Renal cortex interstitium (tissue), 11 donors: ENCODE measurements around the gene RNF222. TPM values are rescaled to one million over a fixed set of nuclear protein-coding genes. Genes with fewer than 3 reads are reported as not detected.
A peak's percentile ranks its signal among the peaks of the same experiment; 100 is the strongest.
"Not testable (repeated sequence)": the region's sequence is repeated elsewhere in the genome, so short reads cannot be mapped to it uniquely, and the experiment has no call there.

Experiments
- DNase-seq, 11 donors: peaks; one replicate each; pipeline ENCODE4 v3.0.0-alpha.2; 2013; ENCODE audit warnings: low read depth in 9 of 11, low spot score in 4 of 11; ENCODE audit errors: extremely low read depth in 1 of 11
- polyA plus RNA-seq, 3 donors: library from polyadenylated mRNA; unstranded; fragments of 120-200 nt; gene quantifications; one replicate each; pipeline ENCODE4 v1.2.1, GENCODE V29; 2013; ENCODE audit not compliant: insufficient read length in 3 of 3

The RNF222 gene
- polyA plus RNA-seq, 3 donors, result 0.07 to 0.20 TPM; not detected in 1

DNA sequence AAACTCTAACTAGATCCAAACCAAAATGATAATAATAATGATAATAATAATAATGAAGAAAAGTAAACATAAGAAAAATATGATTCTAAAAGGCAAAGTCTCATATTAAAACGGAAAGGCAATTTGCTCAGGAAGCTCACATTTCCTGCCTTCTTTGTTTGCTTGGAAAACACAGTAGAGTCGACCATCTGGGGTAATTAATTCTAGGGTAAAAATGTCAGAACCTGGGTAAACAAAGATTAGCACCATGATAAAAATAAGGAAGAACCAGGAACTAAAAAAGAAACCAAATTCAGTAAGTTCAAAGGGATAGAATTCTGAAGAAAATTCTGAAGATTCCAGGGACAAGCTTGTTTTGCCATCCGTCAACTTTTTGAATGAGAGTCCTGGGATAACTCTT, 37.4 kb downstream of the RNF222 start:
- DNase-seq, result no peak

DNA sequence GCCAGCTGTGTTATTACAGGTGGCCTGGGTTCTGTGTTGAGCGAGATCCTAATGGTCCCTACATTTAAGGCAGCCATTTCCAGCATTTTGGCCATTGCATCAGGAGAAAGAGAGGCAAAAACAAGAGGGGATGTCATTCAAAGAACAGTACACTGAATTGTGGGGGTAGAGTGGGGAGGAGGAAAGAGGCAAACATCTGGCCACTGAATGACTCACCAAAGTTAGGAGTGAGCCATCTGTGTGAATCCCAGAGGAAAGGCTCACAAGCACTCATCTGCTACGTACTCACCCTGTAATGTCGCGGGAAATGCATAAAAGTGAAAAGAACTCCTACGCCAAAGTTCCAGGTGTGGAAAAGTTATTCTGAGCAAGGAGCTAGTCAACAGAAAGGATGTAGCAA, 37.9 kb downstream of the RNF222 start:
- DNase-seq, result peak in 1 of 11 donors; percentile 21

DNA sequence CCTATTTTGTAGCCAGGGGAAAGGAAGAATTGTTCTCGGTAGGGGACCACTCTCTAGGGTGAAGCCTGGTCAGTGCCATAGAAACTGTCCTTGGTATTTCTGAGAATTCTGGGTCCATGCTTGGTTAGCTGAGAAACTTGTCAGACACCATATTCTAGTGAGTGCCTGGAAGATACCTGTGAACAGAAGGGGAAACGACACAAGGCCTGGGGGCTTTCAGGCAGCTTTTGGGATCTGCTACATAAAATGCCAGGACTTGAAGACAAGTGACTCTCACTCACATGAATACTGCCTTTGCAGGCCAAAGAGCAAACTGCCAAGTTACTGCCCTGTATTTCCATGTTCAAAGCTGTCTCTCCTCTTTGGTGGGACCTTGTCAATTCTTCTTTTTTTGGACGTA, 39.7 kb downstream of the RNF222 start:
- no peak for DNase-seq

DNA sequence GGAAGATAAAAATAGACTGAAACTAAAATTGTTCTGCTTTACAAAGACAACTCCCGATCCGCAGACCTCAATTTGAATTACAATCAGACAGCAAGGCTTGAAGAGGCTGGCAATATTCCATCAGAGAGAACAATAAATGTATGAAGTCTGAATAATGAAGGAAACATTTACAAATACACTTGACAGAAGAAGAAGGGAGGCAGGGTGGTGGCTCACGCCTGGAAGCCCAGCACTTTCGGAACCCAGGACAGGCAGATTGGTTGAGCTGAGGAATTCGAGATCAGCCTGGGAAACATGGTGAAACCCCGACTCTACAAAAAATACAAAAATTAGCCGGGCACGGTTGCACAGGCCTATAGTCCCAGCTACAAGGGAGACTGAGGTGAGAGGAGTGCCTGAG, 43.4 kb downstream of the RNF222 start:
- DNase-seq, result no peak

DNA sequence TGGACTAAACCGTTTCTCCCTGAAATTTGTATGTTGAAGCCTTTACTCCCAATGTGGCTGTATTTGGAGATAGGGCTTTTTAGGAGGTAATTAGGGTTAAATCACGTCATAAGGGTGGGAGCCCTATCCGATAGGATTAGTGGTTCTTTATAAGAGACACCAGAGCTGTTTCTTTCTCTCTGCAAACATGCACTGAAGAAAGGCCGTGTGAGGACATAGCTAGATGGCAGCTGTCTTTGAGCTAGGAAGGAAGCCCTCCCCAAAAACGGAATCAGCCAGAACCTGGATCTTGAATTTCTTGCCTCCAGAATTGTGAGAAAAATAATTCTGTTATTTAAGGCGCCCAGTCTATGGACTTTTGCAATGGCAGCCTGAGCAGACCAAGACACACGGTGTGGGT, 43.9 kb downstream of the RNF222 start:
- no peak for DNase-seq

DNA sequence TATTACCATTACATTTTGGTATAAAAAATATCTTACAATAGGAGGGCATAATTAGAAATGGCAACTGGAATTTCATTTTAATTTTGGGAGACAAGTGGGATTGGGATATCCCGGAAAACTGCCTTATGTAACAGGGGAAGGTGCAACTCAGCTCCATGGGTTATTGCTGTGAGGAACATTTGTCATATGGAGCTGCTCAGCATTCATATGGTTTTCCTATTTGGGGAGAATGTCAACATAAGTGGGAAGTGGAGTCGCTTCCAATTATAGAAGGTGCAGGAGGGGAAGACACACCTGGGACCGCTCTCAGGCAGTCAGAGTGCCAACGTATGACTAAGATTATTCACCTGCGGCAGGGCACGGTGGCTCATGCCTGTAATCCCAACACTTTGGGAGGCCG, 47.3 kb downstream of the RNF222 start:
- DNase-seq, result no peak

DNA sequence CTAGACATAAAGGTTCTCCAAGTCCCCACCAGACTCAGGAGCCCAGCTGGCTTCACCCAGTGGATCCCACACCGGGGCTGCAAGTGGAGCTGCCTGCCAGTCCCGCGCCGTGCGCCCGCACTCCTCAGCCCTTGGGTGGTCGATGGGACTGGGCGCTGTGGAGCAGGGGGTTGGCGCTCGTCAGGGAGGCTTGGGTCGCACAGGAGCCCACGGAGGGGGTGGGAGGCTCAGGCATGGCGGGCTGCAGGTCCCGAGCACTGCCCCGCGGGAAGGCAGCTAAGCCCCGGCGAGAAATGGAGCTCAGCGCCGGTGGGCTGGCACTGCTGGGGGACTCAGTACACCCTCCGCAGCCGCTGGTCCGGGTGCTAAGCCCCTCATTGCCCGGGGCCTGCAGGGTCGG, 50.6 kb downstream of the RNF222 start:
- not testable (repeated sequence) for DNase-seq

DNA sequence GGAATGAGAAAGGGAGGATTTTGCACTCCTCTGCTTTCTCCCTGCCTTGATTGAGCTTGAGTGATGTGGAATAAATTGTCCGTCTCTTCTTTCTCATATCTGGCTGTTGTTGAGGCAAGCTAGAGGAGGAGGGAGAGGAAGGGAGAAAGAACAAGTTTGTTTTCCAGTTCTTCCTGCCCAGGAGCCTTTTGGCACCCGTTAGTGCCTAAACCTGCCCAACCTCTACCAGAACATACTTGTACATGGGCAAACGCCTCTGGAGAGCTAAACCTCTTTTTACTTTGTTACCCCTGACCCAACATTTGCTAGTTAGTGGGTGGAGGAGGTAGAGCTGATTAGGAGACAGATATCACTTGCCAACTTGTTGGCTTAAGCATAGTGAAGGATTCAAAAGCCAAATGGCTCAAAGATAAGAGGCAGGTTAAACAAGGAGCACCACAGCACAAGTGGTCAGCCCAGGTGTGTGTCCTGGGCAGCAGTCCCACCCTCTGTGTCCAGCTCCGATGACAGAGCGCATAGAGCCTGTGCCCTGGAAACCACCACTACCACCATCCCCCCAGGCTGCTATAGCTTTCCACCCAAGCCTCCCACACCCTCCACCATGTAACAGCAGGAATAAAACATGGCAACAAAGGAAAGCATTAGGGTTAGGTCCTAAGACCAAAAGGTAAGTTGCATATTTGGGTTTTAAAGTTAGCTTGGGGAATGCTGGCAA, 51.5 kb downstream of the RNF222 start:
- DNase-seq, result no peak

DNA sequence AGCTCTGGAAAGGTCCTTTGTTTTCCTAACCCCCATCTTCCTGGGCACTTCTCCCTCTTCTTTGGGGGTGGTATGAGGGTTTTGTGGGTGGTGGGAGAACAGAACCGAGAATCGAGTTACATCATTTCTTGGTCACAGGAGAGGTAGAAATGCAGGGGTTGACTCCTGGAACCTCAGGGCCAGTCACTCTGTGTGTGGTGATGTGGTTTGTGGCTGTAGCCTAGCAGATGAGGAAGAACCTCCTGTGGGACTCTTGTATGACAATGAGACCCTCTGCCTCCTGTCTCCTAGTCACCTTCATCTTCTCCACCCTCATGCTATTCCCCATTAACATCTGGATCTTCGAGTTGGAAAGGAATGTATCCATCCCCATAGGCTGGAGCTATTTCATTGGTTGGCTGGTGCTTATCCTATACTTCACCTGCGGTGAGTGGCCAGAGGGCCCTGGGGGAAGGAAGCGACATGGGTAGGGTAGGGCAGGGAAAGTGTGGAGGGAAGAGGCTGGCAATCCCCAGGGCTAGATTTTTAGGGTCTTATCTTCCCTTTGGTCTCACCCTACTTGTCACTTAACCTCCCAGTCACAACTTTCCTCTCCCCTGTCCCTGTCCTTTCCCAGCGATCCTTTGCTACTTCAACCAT, 52.5 kb downstream of the RNF222 start:
- no peak for DNase-seq

DNA sequence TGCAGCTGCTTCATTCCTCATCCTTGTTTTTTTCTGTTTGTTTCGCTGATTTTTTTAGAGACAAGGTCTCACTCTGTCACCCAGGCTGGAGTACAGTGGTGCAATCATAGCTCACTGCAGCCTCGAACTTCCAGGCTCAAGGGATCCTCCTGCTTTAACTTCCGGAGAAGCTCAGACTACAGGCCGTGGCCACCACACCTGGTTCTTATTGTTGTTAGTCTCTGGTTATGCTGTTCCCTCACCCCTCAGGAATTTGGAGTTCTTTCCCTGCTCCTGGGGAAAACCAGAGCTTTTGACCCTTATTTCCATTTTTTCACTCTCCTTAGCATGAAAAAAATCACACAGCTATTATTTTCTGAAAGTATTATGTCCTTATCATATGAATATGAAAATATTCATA, 56.2 kb downstream of the RNF222 start:
- DNase-seq, result no peak

Other genes starting within 250 kb of the RNF222 start
- 10 to 100 TPM; 29.0 to 53.9 (median 30.6) TPM for gene PER1, start 245.4 kb downstream of the RNF222 start, polyA plus RNA-seq
- gene VAMP2, start 234.9 kb downstream of the RNF222 start, polyA plus RNA-seq, result 100 to 1,000 TPM; 107 to 150 (median 110) TPM
- 10 to 100 TPM; 21.2 to 29.9 (median 28.3) TPM for gene TMEM107, start 221.4 kb downstream of the RNF222 start, polyA plus RNA-seq
- 1 to 10 TPM; 2.6 to 5.2 (median 4.6) TPM for gene BORCS6, start 207.6 kb downstream of the RNF222 start, polyA plus RNA-seq
- gene AURKB, start 187.3 kb downstream of the RNF222 start, polyA plus RNA-seq, result 10 to 100 TPM; 34.1 to 44.5 (median 36.2) TPM
- gene CTC1, start 149.8 kb downstream of the RNF222 start, polyA plus RNA-seq, result 10 to 100 TPM; 22.6 to 42.1 (median 29.0) TPM
- gene PFAS, start 148.5 kb downstream of the RNF222 start, polyA plus RNA-seq, result 10 to 100 TPM; 37.6 to 46.6 (median 41.2) TPM
- 10 to 100 TPM; 27.2 to 29.8 (median 27.3) TPM for gene RANGRF, start 109.2 kb downstream of the RNF222 start, polyA plus RNA-seq
- gene SLC25A35, start 102.4 kb downstream of the RNF222 start, polyA plus RNA-seq, result 1 to 10 TPM; 2.8 to 4.9 (median 3.2) TPM
- 10 to 100 TPM; 16.0 to 18.3 (median 17.7) TPM for gene ARHGEF15, start 87.6 kb downstream of the RNF222 start, polyA plus RNA-seq
- gene ODF4, start 58.0 kb downstream of the RNF222 start, polyA plus RNA-seq, result not detected
- 1,000 to 10,000 TPM; 2,237 to 3,232 (median 2,994) TPM for gene RPL26, start 14.6 kb downstream of the RNF222 start, polyA plus RNA-seq
- gene NDEL1, start 38.1 kb upstream of the RNF222 start, polyA plus RNA-seq, result 10 to 100 TPM; 43.8 to 52.8 (median 50.0) TPM
- gene MYH10, start 232.9 kb upstream of the RNF222 start, polyA plus RNA-seq, result 100 to 1,000 TPM; 236 to 286 (median 264) TPM